Activated CD4-positive, alpha-beta T cell treated with anti-CD3 and anti-CD28 coated beads, Interleukin-2, amount 10 ng/mL, durations not matched to agents 7 days and 5 days (primary cell): ENCODE results near the gene ABCC1. TPM values are rescaled to one million over a fixed set of nuclear protein-coding genes. Genes with fewer than 3 reads are reported as not detected.

Experiments
- CTCF ChIA-PET: fragments of 350-600 bp; sonication (Branson Sonifier 250); formaldehyde crosslinking; loops from one replicate; lab custom pipeline; 2021; ENCODE audit warnings: antibody characterized with exemption; lab: Charles Lee
- POLR2A ChIA-PET: fragments of 350-600 bp; sonication (Branson Sonifier 250); formaldehyde crosslinking; loops from one replicate; lab custom pipeline; 2021; ENCODE audit warnings: antibody characterized with exemption; lab: Charles Lee
- DNase-seq: peaks from one replicate; pipeline ENCODE4 v3.0.0-alpha.2; 2020
- H3K27ac Mint-ChIP-seq: one replicate; pipeline ENCODE4 v1.8.0; 2021; ENCODE audit warnings: mild to moderate bottlenecking, moderate library complexity, mixed read lengths
- H3K27me3 Mint-ChIP-seq: one replicate; pipeline ENCODE4 v1.8.0; 2021; ENCODE audit warnings: mixed read lengths
- H3K36me3 Mint-ChIP-seq: one replicate; pipeline ENCODE4 v1.8.0; 2021; ENCODE audit warnings: low read depth, mixed read lengths
- H3K4me1 Mint-ChIP-seq: one replicate; pipeline ENCODE4 v1.8.0; 2021; ENCODE audit warnings: mixed read lengths
- H3K4me3 Mint-ChIP-seq: one replicate; pipeline ENCODE4 v1.8.0; 2021; ENCODE audit warnings: mild to moderate bottlenecking, moderate library complexity, mixed read lengths
- H3K9me3 Mint-ChIP-seq: one replicate; pipeline ENCODE4 v1.8.0; 2021; ENCODE audit warnings: mixed read lengths
- total RNA-seq, 2 experiments: library from RNA; stranded (reverse); gene quantifications; one replicate each; pipeline ENCODE4 v1.2.3, GENCODE V29; 2021

Gene ABCC1
- total RNA-seq, 2 experiments from 2014 or later = 51.7 to 55.2 TPM

GRCh38 chr16:16021646-16021987 is 72.2 kb downstream of the ABCC1 start:
- Mint-ChIP-seq H3K4me1 (peaks cover 30% of the 10 kb centered on the region), H3K27me3 (no peaks in the 10 kb centered on the region), H3K36me3 (peaks cover 47% of the 10 kb centered on the region), H3K9me3 (no peaks in the 10 kb centered on the region), H3K27ac (no peak overlapping the region), H3K4me3 (no peak overlapping the region)
- POLR2A ChIA-PET = no interaction called here
- no peak for DNase-seq
- CTCF ChIA-PET = no interaction called here

GRCh38 chr16:16021988-16022682 is 72.7 kb downstream of the ABCC1 start:
- POLR2A ChIA-PET = no interaction called here
- Mint-ChIP-seq H3K4me1 (peaks cover 32% of the 10 kb centered on the region), H3K36me3 (peaks cover 42% of the 10 kb centered on the region), H3K9me3 (no peaks in the 10 kb centered on the region), H3K4me3 (no peak overlapping the region), H3K27me3 (no peaks in the 10 kb centered on the region), H3K27ac (no peak overlapping the region)
- DNase-seq = no peak
- CTCF ChIA-PET = interaction anchor here (0.6 kb wide), 1 partner anchor 27 kb away, joined by 4 read pairs; no protein-coding TSS in a partner anchor

GRCh38 chr16:16022683-16023064 is 73.3 kb downstream of the ABCC1 start:
- Mint-ChIP-seq H3K9me3 (no peaks in the 10 kb centered on the region), H3K27me3 (no peaks in the 10 kb centered on the region), H3K4me1 (peaks cover 31% of the 10 kb centered on the region), H3K4me3 (no peak overlapping the region), H3K27ac (no peak overlapping the region), H3K36me3 (peaks cover 38% of the 10 kb centered on the region)
- CTCF ChIA-PET = interaction anchor here (0.6 kb wide), 1 partner anchor 27 kb away, joined by 4 read pairs; no protein-coding TSS in a partner anchor
- POLR2A ChIA-PET = no interaction called here
- no peak for DNase-seq

GRCh38 chr16:16025214-16025968 is 76.0 kb downstream of the ABCC1 start:
- H3K4me3 Mint-ChIP-seq = no peak overlapping the region
- no peaks in the 10 kb centered on the region for H3K9me3 Mint-ChIP-seq
- peaks cover 30% of the 10 kb centered on the region for H3K4me1 Mint-ChIP-seq
- peak overlapping the region; percentile 82 for H3K27ac Mint-ChIP-seq
- CTCF ChIA-PET = interaction anchor here (1.9 to 2.3 kb wide), 2 partner anchors 11 to 12 kb away, joined by 4 to 5 read pairs; no protein-coding TSS in a partner anchor
- H3K36me3 Mint-ChIP-seq = peaks cover 20% of the 10 kb centered on the region
- no peaks in the 10 kb centered on the region for H3K27me3 Mint-ChIP-seq
- DNase-seq = peak; percentile 20
- POLR2A ChIA-PET = no interaction called here

GRCh38 chr16:16027728-16028310 is 78.4 kb downstream of the ABCC1 start:
- Mint-ChIP-seq H3K9me3 (no peaks in the 10 kb centered on the region), H3K4me3 (no peak overlapping the region), H3K27ac (peak overlapping the region; percentile 62), H3K36me3 (peaks cover 16% of the 10 kb centered on the region), H3K4me1 (peaks cover 37% of the 10 kb centered on the region), H3K27me3 (no peaks in the 10 kb centered on the region)
- no peak for DNase-seq
- CTCF ChIA-PET = interaction anchor here (0.5 to 1.4 kb wide), 6 partner anchors 8 to 78 kb away, joined by 3 to 4 read pairs (median 3); no protein-coding TSS in a partner anchor
- POLR2A ChIA-PET = no interaction called here

GRCh38 chr16:16028311-16028999 is 79.0 kb downstream of the ABCC1 start:
- ChIA-PET CTCF (interaction anchor here (0.5 to 1.4 kb wide), 2 partner anchors 9 to 26 kb away, joined by 3 read pairs; no protein-coding TSS in a partner anchor), POLR2A (no interaction called here)
- Mint-ChIP-seq H3K36me3 (peaks cover 18% of the 10 kb centered on the region), H3K27me3 (no peaks in the 10 kb centered on the region), H3K4me3 (no peak overlapping the region), H3K4me1 (peaks cover 40% of the 10 kb centered on the region), H3K27ac (no peak overlapping the region), H3K9me3 (no peaks in the 10 kb centered on the region)
- DNase-seq = no peak

- Mint-ChIP-seq H3K4me3 (no peak overlapping the region), H3K27ac (no peak overlapping the region), H3K4me1 (peaks cover 36% of the 10 kb centered on the region), H3K9me3 (no peaks in the 10 kb centered on the region), H3K36me3 (peaks cover 20% of the 10 kb centered on the region), H3K27me3 (no peaks in the 10 kb centered on the region)
- POLR2A ChIA-PET = no interaction called here
- no peak for DNase-seq
- CTCF ChIA-PET = no interaction called here
Measured at GRCh38 chr16:16029431-16030011, 80.1 kb downstream of the ABCC1 start.

GRCh38 chr16:16030449-16030848 is 81.0 kb downstream of the ABCC1 start:
- CTCF ChIA-PET = interaction anchor here (0.9 to 1.4 kb wide), 2 partner anchors 16 to 20 kb away, joined by 3 read pairs; no protein-coding TSS in a partner anchor
- POLR2A ChIA-PET = no interaction called here
- no peaks in the 10 kb centered on the region for H3K27me3 Mint-ChIP-seq
- H3K4me1 Mint-ChIP-seq = peaks cover 30% of the 10 kb centered on the region
- no peak for DNase-seq
- no peak overlapping the region for H3K27ac Mint-ChIP-seq
- no peak overlapping the region for H3K4me3 Mint-ChIP-seq
- peaks cover 25% of the 10 kb centered on the region for H3K36me3 Mint-ChIP-seq
- H3K9me3 Mint-ChIP-seq = no peaks in the 10 kb centered on the region

GRCh38 chr16:16031401-16031800 is 82.0 kb downstream of the ABCC1 start:
- H3K36me3 Mint-ChIP-seq = peaks cover 30% of the 10 kb centered on the region

GRCh38 chr16:16032271-16032979 is 83.0 kb downstream of the ABCC1 start:
- no peaks in the 10 kb centered on the region for H3K27me3 Mint-ChIP-seq
- peak overlapping the region; percentile 87 for H3K27ac Mint-ChIP-seq
- H3K4me3 Mint-ChIP-seq = no peak overlapping the region
- no peaks in the 10 kb centered on the region for H3K9me3 Mint-ChIP-seq
- peaks cover 20% of the 10 kb centered on the region for H3K4me1 Mint-ChIP-seq
- DNase-seq = no peak
- POLR2A ChIA-PET = no interaction called here
- CTCF ChIA-PET = interaction anchor here (0.6 to 1.2 kb wide), 3 partner anchors 14 to 106 kb away, joined by 3 read pairs; no protein-coding TSS in a partner anchor
- H3K36me3 Mint-ChIP-seq = peaks cover 37% of the 10 kb centered on the region

More at GRCh38 chr16:16031401-16031800, 82.0 kb downstream of the ABCC1 start:
- Mint-ChIP-seq H3K27ac (peak overlapping the region; percentile 51), H3K4me1 (peaks cover 22% of the 10 kb centered on the region), H3K4me3 (no peak overlapping the region), H3K27me3 (no peaks in the 10 kb centered on the region), H3K9me3 (no peaks in the 10 kb centered on the region)
- ChIA-PET POLR2A (interaction anchor here (0.6 kb wide), 1 partner anchor 167 kb away, joined by 6 read pairs; no protein-coding TSS in a partner anchor), CTCF (interaction anchor here (0.7 to 1.4 kb wide), 4 partner anchors 15 to 72 kb away, joined by 3 read pairs; no protein-coding TSS in a partner anchor)
- DNase-seq = no peak

GRCh38 chr16:16033208-16033717 is 83.8 kb downstream of the ABCC1 start:
- no peaks in the 10 kb centered on the region for H3K9me3 Mint-ChIP-seq
- peaks cover 44% of the 10 kb centered on the region for H3K36me3 Mint-ChIP-seq
- no peaks in the 10 kb centered on the region for H3K27me3 Mint-ChIP-seq
- H3K4me3 Mint-ChIP-seq = no peak overlapping the region
- ChIA-PET CTCF (interaction anchor here (1.0 kb wide), 1 partner anchor 13 kb away, joined by 3 read pairs; no protein-coding TSS in a partner anchor), POLR2A (no interaction called here)
- H3K4me1 Mint-ChIP-seq = peaks cover 22% of the 10 kb centered on the region
- DNase-seq = peak; percentile 43
- peak overlapping the region; percentile 87 for H3K27ac Mint-ChIP-seq
